Measurements from ENCODE around the gene CTRB1.

CTRB1 gene

GRCh38 chr16:75243667-75244224 lies 25.0 kb downstream of the CTRB1 start:
- TF ChIP-seq CTCF (IDR thresholded peaks at IDR 0.05; ENCODE audit: low read depth, low read length), result no peak
- Histone ChIP-seq H3K9me3 (ENCODE audit: severe bottlenecking) (no peaks in the 10 kb centered on the region), H3K36me3 (peaks cover 7% of the 10 kb centered on the region), H3K27me3 (ENCODE audit: insufficient read depth, low read depth, severe bottlenecking) (no peaks in the 10 kb centered on the region), H3K27ac (no peak overlapping the region), H3K4me3 (ENCODE audit: low read depth, low read length) (no peak overlapping the region)
- no peak for DNase-seq

- H3K4me3 ChIP-seq (ENCODE audit: low read depth, low read length), result no peak overlapping the region
Observed at GRCh38 chr16:75244225-75244809, 25.5 kb downstream of the CTRB1 start.

GRCh38 chr16:75244844-75245758 lies 26.3 kb downstream of the CTRB1 start:
- H3K4me3 ChIP-seq (ENCODE audit: low read depth, low read length), result no peak overlapping the region
- no peaks in the 10 kb centered on the region for H3K27me3 ChIP-seq (ENCODE audit: insufficient read depth, low read depth, severe bottlenecking)
- TF ChIP-seq CTCF (IDR thresholded peaks at IDR 0.05; ENCODE audit: low read depth, low read length), result no peak
- no peaks in the 10 kb centered on the region for H3K9me3 ChIP-seq (ENCODE audit: severe bottlenecking)
- H3K36me3 ChIP-seq, result peaks cover 3% of the 10 kb centered on the region
- no peak overlapping the region for H3K27ac ChIP-seq
- no peak for DNase-seq

More at GRCh38 chr16:75244225-75244809, 25.5 kb downstream of the CTRB1 start:
- Histone ChIP-seq H3K36me3 (peaks cover 3% of the 10 kb centered on the region), H3K27me3 (ENCODE audit: insufficient read depth, low read depth, severe bottlenecking) (no peaks in the 10 kb centered on the region), H3K27ac (no peak overlapping the region), H3K9me3 (ENCODE audit: severe bottlenecking) (no peaks in the 10 kb centered on the region)
- no peak for TF ChIP-seq CTCF (IDR thresholded peaks at IDR 0.05; ENCODE audit: low read depth, low read length)
- DNase-seq, result no peak

- no peak for TF ChIP-seq CTCF (IDR thresholded peaks at IDR 0.05; ENCODE audit: low read depth, low read length)
- no peaks in the 10 kb centered on the region; the same call in 1 of the 2 replicates for H3K36me3 ChIP-seq
- H3K9me3 ChIP-seq (ENCODE audit: severe bottlenecking), result no peaks in the 10 kb centered on the region
- no peak overlapping the region for H3K27ac ChIP-seq
- DNase-seq, result no peak
- no peak overlapping the region for H3K4me3 ChIP-seq (ENCODE audit: low read depth, low read length)
- no peaks in the 10 kb centered on the region for H3K27me3 ChIP-seq (ENCODE audit: insufficient read depth, low read depth, severe bottlenecking)
Observed at GRCh38 chr16:75246504-75247205, 27.9 kb downstream of the CTRB1 start.

- no peak for DNase-seq
- Histone ChIP-seq H3K36me3 (no peaks in the 10 kb centered on the region; the same call in 1 of the 2 replicates), H3K4me3 (ENCODE audit: low read depth, low read length) (no peak overlapping the region), H3K27me3 (ENCODE audit: insufficient read depth, low read depth, severe bottlenecking) (no peaks in the 10 kb centered on the region), H3K27ac (no peak overlapping the region), H3K9me3 (ENCODE audit: severe bottlenecking) (no peaks in the 10 kb centered on the region)
- TF ChIP-seq CTCF (IDR thresholded peaks at IDR 0.05; ENCODE audit: low read depth, low read length), result no peak
Observed at GRCh38 chr16:75247249-75247648, 28.5 kb downstream of the CTRB1 start.
